SK-N-SH treated with all-trans-retinoic acid at 6 μM for 48 hours (cell line): ENCODE data around the gene RRBP1.

Experiments used
- ARNTL ChIP-seq: fragments of 450-650 bp; formaldehyde crosslinking; IDR thresholded peaks from 2 replicates; pipeline ENCODE4 v1.5.0; 2020; ENCODE audit warnings: low read depth, mild to moderate bottlenecking, moderate library complexity, borderline replicate concordance
- ESRRG ChIP-seq: fragments of 250-450 bp; sonication (Bioruptor Pico); IDR thresholded peaks from 2 replicates; pipeline ENCODE4 v1.6.1; 2021; ENCODE audit warnings: mild to moderate bottlenecking
- ISL1 ChIP-seq: fragments of 250-450 bp; sonication (Bioruptor Pico); IDR thresholded peaks from 2 replicates; pipeline ENCODE4 v2.1.2; 2022; ENCODE audit warnings: mild to moderate bottlenecking, moderate library complexity
- OSR1 ChIP-seq: fragments of 250-450 bp; sonication (Bioruptor Pico); IDR thresholded peaks from 2 replicates; pipeline ENCODE4 v1.8.0; 2022; ENCODE audit warnings: moderate library complexity, mild to moderate bottlenecking, inconsistent platforms
- SNAI2 ChIP-seq: fragments of 250-450 bp; sonication (Bioruptor Pico); IDR thresholded peaks from 2 replicates; pipeline ENCODE4 v1.5.0; 2020; ENCODE audit warnings: mild to moderate bottlenecking, moderate library complexity
- ZFP30 ChIP-seq: fragments of 450-650 bp; formaldehyde crosslinking; IDR thresholded peaks from 2 replicates; pipeline ENCODE4 v1.5.0; 2022; ENCODE audit warnings: mild to moderate bottlenecking, moderate library complexity
- ZNF565 ChIP-seq: fragments of 450-650 bp; formaldehyde crosslinking; conservative IDR thresholded peaks from 2 replicates; pipeline ENCODE4 v1.5.0; 2020; ENCODE audit warnings: low read depth, mild to moderate bottlenecking, moderate library complexity
- ZNF70 ChIP-seq: fragments of 450-650 bp; formaldehyde crosslinking; IDR thresholded peaks from 2 replicates; pipeline ENCODE4 v1.5.0; 2020; ENCODE audit warnings: mild to moderate bottlenecking, moderate library complexity
- TF ChIP-seq, protein P1 (sequence below): fragments of 250-450 bp; sonication (Bioruptor Pico); IDR thresholded peaks from 2 replicates; pipeline ENCODE4 v1.8.0; 2020; ENCODE audit warnings: mild to moderate bottlenecking, moderate library complexity, borderline replicate concordance
- TF ChIP-seq, protein P2 (sequence below): fragments of 250-450 bp; sonication (Bioruptor Pico); IDR thresholded peaks from 2 replicates; pipeline ENCODE4 v1.5.0; 2020; ENCODE audit warnings: mild to moderate bottlenecking, moderate library complexity
- TF ChIP-seq, protein P3 (sequence below): fragments of 250-450 bp; sonication (Bioruptor Pico); IDR thresholded peaks from 2 replicates; pipeline ENCODE4 v1.8.0; 2021; ENCODE audit warnings: low read depth, mild to moderate bottlenecking, moderate library complexity, borderline replicate concordance

DNA sequence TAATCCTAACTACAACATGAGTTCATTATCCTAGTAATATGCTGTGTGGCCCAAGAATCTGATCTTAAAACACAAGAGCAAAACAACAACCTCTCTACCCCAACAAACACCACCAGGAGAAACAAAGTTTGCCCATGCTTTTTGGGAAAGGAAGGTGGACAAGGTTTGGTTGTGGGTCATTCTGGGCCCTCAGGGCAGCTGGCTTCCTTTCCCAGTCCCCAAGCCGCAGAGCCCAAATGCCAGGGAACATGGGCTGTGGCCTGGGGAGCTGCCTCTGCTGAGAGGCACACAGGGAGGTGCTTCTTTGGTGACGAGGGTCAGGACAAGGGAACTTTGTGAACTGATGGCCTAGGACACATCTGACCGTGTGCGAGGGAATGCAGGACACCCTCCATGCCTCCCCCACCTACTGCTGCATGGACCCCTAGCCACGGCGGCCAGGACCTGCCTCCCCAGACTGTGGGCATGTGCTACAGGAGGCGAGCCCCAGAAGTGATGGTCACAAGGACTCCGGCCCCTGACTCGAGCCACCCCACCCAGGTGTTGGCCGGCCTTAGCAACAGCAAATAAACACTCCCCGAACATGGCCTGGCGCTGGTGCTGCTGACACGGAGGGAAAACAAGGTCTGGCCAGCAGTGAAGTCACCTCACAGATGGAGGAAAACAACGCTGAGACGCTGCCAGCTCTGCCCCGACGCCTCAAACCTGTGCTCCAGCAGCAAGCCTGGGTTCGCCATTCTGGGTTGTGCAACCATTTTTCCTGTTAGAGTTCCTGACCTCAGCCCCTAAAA is 55.6 kb downstream of the RRBP1 start:
- TF ChIP-seq SNAI2 (CRISPR knock-in tag) (no peak), ARNTL (CRISPR knock-in tag) (no peak), ZNF70 (no peak), ISL1 (CRISPR knock-in tag) (no peak), ESRRG (no peak), ZFP30 (no peak), OSR1 (no peak), ZNF565 (no peak)
- TF ChIP-seq, protein P1, sequence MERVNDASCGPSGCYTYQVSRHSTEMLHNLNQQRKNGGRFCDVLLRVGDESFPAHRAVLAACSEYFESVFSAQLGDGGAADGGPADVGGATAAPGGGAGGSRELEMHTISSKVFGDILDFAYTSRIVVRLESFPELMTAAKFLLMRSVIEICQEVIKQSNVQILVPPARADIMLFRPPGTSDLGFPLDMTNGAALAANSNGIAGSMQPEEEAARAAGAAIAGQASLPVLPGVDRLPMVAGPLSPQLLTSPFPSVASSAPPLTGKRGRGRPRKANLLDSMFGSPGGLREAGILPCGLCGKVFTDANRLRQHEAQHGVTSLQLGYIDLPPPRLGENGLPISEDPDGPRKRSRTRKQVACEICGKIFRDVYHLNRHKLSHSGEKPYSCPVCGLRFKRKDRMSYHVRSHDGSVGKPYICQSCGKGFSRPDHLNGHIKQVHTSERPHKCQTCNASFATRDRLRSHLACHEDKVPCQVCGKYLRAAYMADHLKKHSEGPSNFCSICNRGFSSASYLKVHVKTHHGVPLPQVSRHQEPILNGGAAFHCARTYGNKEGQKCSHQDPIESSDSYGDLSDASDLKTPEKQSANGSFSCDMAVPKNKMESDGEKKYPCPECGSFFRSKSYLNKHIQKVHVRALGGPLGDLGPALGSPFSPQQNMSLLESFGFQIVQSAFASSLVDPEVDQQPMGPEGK (CRISPR knock-in tag) = no peak
- TF ChIP-seq, protein P2, sequence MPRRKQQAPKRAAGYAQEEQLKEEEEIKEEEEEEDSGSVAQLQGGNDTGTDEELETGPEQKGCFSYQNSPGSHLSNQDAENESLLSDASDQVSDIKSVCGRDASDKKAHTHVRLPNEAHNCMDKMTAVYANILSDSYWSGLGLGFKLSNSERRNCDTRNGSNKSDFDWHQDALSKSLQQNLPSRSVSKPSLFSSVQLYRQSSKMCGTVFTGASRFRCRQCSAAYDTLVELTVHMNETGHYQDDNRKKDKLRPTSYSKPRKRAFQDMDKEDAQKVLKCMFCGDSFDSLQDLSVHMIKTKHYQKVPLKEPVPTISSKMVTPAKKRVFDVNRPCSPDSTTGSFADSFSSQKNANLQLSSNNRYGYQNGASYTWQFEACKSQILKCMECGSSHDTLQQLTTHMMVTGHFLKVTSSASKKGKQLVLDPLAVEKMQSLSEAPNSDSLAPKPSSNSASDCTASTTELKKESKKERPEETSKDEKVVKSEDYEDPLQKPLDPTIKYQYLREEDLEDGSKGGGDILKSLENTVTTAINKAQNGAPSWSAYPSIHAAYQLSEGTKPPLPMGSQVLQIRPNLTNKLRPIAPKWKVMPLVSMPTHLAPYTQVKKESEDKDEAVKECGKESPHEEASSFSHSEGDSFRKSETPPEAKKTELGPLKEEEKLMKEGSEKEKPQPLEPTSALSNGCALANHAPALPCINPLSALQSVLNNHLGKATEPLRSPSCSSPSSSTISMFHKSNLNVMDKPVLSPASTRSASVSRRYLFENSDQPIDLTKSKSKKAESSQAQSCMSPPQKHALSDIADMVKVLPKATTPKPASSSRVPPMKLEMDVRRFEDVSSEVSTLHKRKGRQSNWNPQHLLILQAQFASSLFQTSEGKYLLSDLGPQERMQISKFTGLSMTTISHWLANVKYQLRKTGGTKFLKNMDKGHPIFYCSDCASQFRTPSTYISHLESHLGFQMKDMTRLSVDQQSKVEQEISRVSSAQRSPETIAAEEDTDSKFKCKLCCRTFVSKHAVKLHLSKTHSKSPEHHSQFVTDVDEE (CRISPR knock-in tag) = no peak
- TF ChIP-seq, protein P3, sequence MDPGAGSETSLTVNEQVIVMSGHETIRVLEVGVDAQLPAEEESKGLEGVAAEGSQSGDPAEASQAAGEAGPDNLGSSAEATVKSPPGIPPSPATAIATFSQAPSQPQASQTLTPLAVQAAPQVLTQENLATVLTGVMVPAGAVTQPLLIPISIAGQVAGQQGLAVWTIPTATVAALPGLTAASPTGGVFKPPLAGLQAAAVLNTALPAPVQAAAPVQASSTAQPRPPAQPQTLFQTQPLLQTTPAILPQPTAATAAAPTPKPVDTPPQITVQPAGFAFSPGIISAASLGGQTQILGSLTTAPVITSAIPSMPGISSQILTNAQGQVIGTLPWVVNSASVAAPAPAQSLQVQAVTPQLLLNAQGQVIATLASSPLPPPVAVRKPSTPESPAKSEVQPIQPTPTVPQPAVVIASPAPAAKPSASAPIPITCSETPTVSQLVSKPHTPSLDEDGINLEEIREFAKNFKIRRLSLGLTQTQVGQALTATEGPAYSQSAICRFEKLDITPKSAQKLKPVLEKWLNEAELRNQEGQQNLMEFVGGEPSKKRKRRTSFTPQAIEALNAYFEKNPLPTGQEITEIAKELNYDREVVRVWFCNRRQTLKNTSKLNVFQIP = no peak
